GM12872 (cell line): ENCODE results near the gene HERC6.

ENCODE experiments used
- TF ChIP-seq, protein P1 (sequence below): IDR thresholded peaks from 3 replicates; pipeline ENCODE4 v1.5.1; 2011; ENCODE audit warnings: low read depth, mild to moderate bottlenecking, low read length, moderate library complexity; ENCODE audit not compliant: insufficient read depth

HERC6 gene

DNA sequence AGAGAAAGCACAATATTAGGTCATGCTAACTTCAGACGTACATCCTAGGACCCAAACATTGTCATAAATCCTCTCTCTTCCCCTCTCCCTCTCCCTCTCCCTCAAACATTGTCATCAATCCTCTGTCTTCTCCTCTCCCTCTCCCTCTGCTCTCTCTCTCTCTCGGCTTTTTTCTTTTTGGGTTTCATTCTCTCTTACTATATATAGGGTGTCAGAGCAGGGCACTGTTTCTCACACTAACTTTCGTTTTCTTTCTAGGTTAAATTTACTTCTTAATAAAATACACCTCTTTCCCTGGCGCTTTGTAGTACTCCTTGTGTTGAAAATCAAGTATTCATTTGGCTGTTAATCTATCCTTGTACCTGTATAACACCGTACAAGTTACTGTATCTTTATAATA, 41.2 kb downstream of the HERC6 start:
- TF ChIP-seq, protein P1, sequence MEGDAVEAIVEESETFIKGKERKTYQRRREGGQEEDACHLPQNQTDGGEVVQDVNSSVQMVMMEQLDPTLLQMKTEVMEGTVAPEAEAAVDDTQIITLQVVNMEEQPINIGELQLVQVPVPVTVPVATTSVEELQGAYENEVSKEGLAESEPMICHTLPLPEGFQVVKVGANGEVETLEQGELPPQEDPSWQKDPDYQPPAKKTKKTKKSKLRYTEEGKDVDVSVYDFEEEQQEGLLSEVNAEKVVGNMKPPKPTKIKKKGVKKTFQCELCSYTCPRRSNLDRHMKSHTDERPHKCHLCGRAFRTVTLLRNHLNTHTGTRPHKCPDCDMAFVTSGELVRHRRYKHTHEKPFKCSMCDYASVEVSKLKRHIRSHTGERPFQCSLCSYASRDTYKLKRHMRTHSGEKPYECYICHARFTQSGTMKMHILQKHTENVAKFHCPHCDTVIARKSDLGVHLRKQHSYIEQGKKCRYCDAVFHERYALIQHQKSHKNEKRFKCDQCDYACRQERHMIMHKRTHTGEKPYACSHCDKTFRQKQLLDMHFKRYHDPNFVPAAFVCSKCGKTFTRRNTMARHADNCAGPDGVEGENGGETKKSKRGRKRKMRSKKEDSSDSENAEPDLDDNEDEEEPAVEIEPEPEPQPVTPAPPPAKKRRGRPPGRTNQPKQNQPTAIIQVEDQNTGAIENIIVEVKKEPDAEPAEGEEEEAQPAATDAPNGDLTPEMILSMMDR = no peak

DNA sequence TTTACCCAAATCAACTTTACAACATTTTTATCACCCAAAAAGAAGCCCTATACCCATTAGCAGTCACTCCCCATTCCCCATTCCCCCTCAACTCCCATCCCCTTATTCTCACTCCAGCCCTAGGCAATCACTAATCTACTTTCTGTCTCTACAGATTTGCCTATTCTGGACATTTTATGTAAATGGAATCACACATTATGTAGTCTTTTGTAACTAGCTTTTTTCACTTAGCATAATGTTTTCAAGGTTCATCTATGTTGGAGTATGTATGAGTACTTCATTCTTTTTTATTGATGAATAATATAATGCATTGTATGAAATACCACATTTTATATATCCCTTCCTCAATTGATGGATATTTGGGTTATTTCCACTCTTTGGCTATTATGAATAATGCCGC, 42.2 kb downstream of the HERC6 start:
- TF ChIP-seq, protein P1 = no peak

DNA sequence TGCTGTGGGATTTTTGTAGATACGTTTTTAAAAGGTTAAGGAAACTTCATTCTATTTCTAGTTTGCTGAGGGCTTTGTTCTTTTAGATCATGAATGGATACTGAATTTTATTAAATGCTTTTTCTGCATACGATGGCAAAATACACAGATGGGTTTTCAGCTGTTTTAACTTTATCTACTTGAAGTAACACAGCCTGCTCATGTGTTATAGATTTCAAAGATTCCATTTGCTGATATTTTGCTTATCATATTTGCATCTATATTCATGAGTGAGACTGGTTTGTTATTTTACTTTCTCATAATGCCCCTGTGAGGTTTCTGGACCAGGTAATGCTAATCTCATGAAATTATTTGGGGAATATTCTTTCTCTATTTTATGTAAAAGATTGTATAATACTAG, 43.8 kb downstream of the HERC6 start:
- TF ChIP-seq, protein P1 = no peak

DNA sequence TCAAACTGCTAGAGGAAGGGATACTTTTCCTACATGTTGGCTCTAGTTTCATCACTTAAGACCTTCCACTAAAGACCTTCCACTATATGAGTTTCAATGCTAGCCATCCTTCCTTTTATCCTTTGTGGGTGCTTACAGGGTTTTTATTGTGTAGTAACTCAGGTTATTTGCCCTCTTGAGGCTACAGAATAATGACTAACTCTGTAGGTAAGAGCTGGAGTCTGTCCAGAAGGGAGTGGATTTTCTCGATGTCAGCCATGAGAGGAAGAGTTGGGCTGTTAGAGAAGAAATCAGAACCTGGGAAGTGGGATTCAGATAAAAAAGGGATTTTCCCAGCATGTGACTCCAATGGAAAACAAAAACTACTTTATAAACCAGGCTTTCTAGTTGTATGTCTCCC, 50.7 kb downstream of the HERC6 start:
- TF ChIP-seq, protein P1 = no peak

DNA sequence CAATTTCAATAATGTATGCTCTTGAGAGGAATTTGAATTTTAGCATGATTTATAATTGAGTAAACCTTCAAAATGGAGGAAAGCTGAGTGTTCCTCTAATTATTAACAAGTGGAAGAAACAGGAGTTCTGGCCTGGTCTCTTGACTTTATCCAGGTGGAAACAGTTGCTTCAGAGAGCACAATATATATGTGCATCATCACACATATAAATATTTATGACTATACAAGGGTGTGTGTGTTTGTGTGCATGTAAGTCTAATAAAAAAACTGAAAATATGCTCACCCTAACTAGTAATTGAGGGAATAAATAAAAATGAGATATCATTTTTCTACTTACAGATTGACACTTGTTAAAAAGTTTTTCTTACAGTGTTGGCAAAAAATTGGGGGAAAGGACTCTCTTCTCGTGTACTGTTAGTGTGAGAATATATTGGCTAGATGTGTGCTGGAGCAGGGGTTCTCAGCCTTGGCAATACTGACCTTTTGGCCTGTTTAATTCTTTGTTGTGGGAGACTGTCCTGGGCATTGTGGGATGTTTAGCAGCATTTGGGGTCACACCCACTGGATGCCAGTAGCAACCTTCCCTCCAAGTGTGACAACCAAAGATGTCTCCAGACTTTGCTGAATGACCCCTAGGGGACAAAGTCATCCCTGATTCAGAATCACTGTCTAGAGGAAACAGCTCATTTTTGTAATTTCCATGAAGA, 57.5 kb downstream of the HERC6 start:
- TF ChIP-seq, protein P1 = no peak

DNA sequence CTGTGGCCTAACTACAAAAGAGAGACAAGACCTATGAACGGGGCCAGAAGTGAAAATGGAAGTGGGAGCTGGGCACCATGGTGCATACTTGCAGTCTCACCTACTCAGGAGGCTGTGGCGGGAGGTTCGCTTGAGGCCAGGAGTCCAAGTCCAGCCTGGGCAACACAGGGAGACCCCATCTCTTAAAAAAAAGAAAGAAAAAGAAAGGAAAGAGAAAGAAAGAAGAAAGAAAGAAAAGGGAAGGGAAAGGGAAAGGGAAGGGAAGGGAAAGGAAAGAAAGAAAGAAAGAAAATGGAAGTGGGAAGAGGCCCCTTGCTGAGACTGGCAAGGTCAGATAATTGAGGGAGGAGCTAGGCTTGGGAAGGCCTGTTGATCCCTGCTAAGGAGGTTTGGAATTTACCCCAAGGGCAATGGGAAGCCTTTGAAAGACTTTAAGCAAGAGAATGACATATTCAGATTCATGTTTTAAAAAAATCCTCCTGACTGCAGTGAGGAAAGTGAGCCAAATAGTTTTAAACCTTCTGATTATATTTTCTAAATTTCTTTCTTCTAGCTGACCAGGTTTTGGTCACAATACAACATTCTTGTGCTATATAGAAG, 60.6 kb downstream of the HERC6 start:
- TF ChIP-seq, protein P1 = no peak

DNA sequence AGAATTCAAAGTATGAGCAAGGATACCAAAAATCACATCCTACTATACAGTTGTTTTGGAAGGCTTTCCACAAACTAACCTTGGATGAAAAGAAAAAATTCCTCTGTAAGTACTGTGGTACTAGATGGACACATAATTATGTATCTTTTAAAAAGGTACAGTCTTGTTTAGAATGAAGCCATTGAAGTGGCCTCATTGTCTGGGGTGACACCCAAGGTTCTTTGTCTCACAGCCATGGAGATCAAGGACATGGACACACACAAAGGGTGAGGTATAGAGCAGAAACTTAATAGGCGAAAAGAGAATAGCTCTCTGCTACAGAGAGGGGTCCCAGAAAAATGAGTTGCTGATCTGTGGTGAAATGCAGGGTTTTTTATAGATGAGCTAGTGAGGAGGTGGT, 61.5 kb downstream of the HERC6 start:
- TF ChIP-seq, protein P1 = no peak
